GM19463 (cell line): Measurements from ENCODE around the gene SSX2.
"Not testable (repeated sequence)": the region's sequence is repeated elsewhere in the genome, so short reads cannot be mapped to it uniquely, and the experiment has no call there.

Experiments used
- ATAC-seq: cut with Tn5 transposase; IDR thresholded peaks from one replicate; pipeline ENCODE4 v1.9.1; 2021; ENCODE audit warnings: mild to moderate bottlenecking, moderate library complexity; ENCODE audit not compliant: unreplicated experiment

The SSX2 gene

GRCh38 chrX:52707078-52707477, at the start of gene SSX2:
TSS of gene SSX2 (minus strand) at chrX:52707178. CDS start at chrX:52705749, 1,429 bp downstream.
- ATAC-seq = not testable (repeated sequence)

GRCh38 chrX:52750952-52751351, 44.0 kb upstream of the SSX2 start, which contains the start of gene SSX2B:
TSS of gene SSX2B (plus strand) at chrX:52751252. CDS start at chrX:52752681, 1,429 bp downstream.
- ATAC-seq = not testable (repeated sequence)

GRCh38 chrX:52692034-52692433, 14.9 kb downstream of the SSX2 start:
- ATAC-seq = not testable (repeated sequence)

GRCh38 chrX:52662218-52662617, 44.8 kb downstream of the SSX2 start:
- not testable (repeated sequence) for ATAC-seq

- ATAC-seq = not testable (repeated sequence)
Measured at GRCh38 chrX:52655475-52655874, 51.5 kb downstream of the SSX2 start.

- ATAC-seq = not testable (repeated sequence)
Measured at GRCh38 chrX:52654800-52655199, 52.2 kb downstream of the SSX2 start, which contains the start of gene SSX7. TSS of gene SSX7 (minus strand) at chrX:52654900. CDS start at chrX:52653472, 1,428 bp downstream.

GRCh38 chrX:52650676-52651075, 56.3 kb downstream of the SSX2 start:
- ATAC-seq = not testable (repeated sequence)

GRCh38 chrX:52648956-52649355, 58.0 kb downstream of the SSX2 start:
- ATAC-seq = not testable (repeated sequence)
